H1 (cell line): ENCODE data around the gene GIN1. TPM values are rescaled to one million over a fixed set of nuclear protein-coding genes. Genes with fewer than 3 reads are reported as not detected.

Experiments used
- CTCF ChIA-PET: fragments of 300-600 bp; sonication (Branson Sonifier 250); formaldehyde crosslinking; loops from one replicate; lab custom pipeline; 2021; ENCODE audit not compliant: partially characterized antibody; lab: Charles Lee
- POLR2A ChIA-PET: fragments of 300-600 bp; sonication (Branson Sonifier 250); formaldehyde crosslinking; loops from one replicate; lab custom pipeline; 2021; ENCODE audit warnings: inconsistent platforms; ENCODE audit not compliant: partially characterized antibody; lab: Charles Lee
- DNase-seq, 2 experiments: peaks; one replicate each; pipeline versions ENCODE4 v3.0.0 to v3.0.0-alpha.2; 2010 to 2022; ENCODE audit warnings: low spot score in 2 of 2, low read depth in 1 of 2, mixed read lengths in 1 of 2
- FAIRE-seq: peaks from 2 replicates; lab custom pipeline; 2011; peaks lifted over from hg19 to GRCh38; lab: Jason Lieb, UNC
- H2AFZ ChIP-seq: 2 replicates; pipeline ENCODE4 v1.8.1; 2012; ENCODE audit warnings: low read length, inconsistent platforms
- H2AK5ac ChIP-seq: 2 replicates; pipeline ENCODE4 v1.6.1; 2013; ENCODE audit warnings: low read depth, low read length
- H2BK120ac ChIP-seq: replicated peaks from 2 replicates; pipeline ENCODE3; 2013; ENCODE audit warnings: low read depth, low read length, inconsistent platforms
- H2BK12ac ChIP-seq: 2 replicates; pipeline ENCODE4 v1.6.1; 2013; ENCODE audit warnings: low read depth, low read length
- H2BK15ac ChIP-seq: 2 replicates; pipeline ENCODE4 v1.6.1; 2013; ENCODE audit warnings: low read length
- H2BK20ac ChIP-seq: 2 replicates; pipeline ENCODE4 v1.6.1; 2013; ENCODE audit warnings: low read length
- H2BK5ac ChIP-seq: 2 replicates; pipeline ENCODE4 v1.6.1; 2013; ENCODE audit warnings: low read depth, low read length
- H3K14ac ChIP-seq: 2 replicates; pipeline ENCODE4 v1.6.1; 2013; ENCODE audit warnings: inconsistent platforms; ENCODE audit not compliant: insufficient read length
- H3K18ac ChIP-seq: 2 replicates; pipeline ENCODE4 v1.6.1; 2013; ENCODE audit warnings: low read length; ENCODE audit errors: extremely low read depth
- H3K23ac ChIP-seq: 2 replicates; pipeline ENCODE4 v1.6.1; 2013; ENCODE audit warnings: inconsistent platforms; ENCODE audit not compliant: insufficient read length
- H3K23me2 ChIP-seq: 2 replicates; pipeline ENCODE4 v1.6.1; 2013; ENCODE audit warnings: low read depth, low read length
- H3K27ac ChIP-seq: 2 replicates; pipeline ENCODE4 v1.6.1; 2011; ENCODE audit warnings: low read depth, low read length, inconsistent platforms
- H3K27me3 ChIP-seq, 4 experiments: replicated peaks in 1 of 4; 1 replicate in 1 of 4; 2 replicates in 3 of 4; pipeline versions ENCODE4 v1.6.1 to v1.8.1; 2011 to 2013; ENCODE audit warnings: low read length in 3 of 4, mild to moderate bottlenecking in 3 of 4, inconsistent platforms in 2 of 4, mixed read lengths in 2 of 4, moderate library complexity in 1 of 4; ENCODE audit not compliant: control insufficient read depth in 3 of 4, insufficient read depth in 3 of 4; ENCODE audit errors: extremely low read depth in 1 of 4
- H3K36me3 ChIP-seq, 4 experiments: 2 replicates each; pipeline versions ENCODE4 v1.6.1 to v1.8.1; 2011 to 2013; ENCODE audit warnings: mild to moderate bottlenecking in 4 of 4, low read length in 3 of 4, moderate library complexity in 2 of 4, control low read depth in 1 of 4, inconsistent platforms in 1 of 4; ENCODE audit not compliant: insufficient read depth in 4 of 4, control insufficient read depth in 2 of 4
- H3K4ac ChIP-seq: replicated peaks from 2 replicates; pipeline ENCODE3; 2013; ENCODE audit warnings: low read length, low read depth, mixed read lengths, inconsistent platforms; ENCODE audit not compliant: insufficient read length
- H3K4me1 ChIP-seq, 4 experiments: replicated peaks in 1 of 4; 1 replicate in 1 of 4; 2 replicates in 3 of 4; pipeline versions ENCODE4 v1.6.1 to v1.8.1; 2011 to 2013; ENCODE audit warnings: low read length in 3 of 4, inconsistent platforms in 2 of 4, mixed read lengths in 1 of 4; ENCODE audit not compliant: insufficient read depth in 4 of 4, control insufficient read depth in 3 of 4
- H3K4me2 ChIP-seq, 2 experiments: 2 replicates each; pipeline versions ENCODE4 v1.6.1 to v1.8.1; 2011 to 2013; ENCODE audit warnings: low read depth in 2 of 2, low read length in 2 of 2, control low read depth in 1 of 2, inconsistent platforms in 1 of 2, mild to moderate bottlenecking in 1 of 2; ENCODE audit not compliant: insufficient read depth in 1 of 2
- H3K4me3 ChIP-seq, 4 experiments: fragments of 200-600, 300-600 bp in 1 of 4; sonication (generic), shearing (Covaris generic), sonication (Bioruptor Twin) in 1 of 4; 2 replicates each; pipeline versions ENCODE4 v1.5.1 to v1.8.1; 2011 to 2016; ENCODE audit warnings: low read length in 4 of 4, low read depth in 3 of 4, control low read depth in 2 of 4, inconsistent platforms in 2 of 4, mild to moderate bottlenecking in 2 of 4, mixed read lengths in 1 of 4, moderate library complexity in 1 of 4; ENCODE audit not compliant: insufficient read depth in 2 of 4; ENCODE audit errors: extremely low read depth in 1 of 4
- H3K56ac ChIP-seq: replicated peaks from 2 replicates; pipeline ENCODE3; 2013; ENCODE audit warnings: low read depth, mild to moderate bottlenecking, mixed read lengths, low read length, inconsistent platforms; ENCODE audit not compliant: insufficient read length
- H3K79me1 ChIP-seq: 2 replicates; pipeline ENCODE4 v1.6.1; 2013; ENCODE audit warnings: low read depth, low read length, control low read depth
- H3K79me2 ChIP-seq, 2 experiments: 2 replicates each; pipeline versions ENCODE4 v1.6.1 to v1.8.1; 2012 to 2013; ENCODE audit warnings: low read length in 2 of 2, mild to moderate bottlenecking in 2 of 2, inconsistent platforms in 1 of 2; ENCODE audit not compliant: insufficient read depth in 2 of 2, control insufficient read depth in 1 of 2
- H3K9ac ChIP-seq, 4 experiments: replicated peaks in 1 of 4; 1 replicate in 1 of 4; 2 replicates in 3 of 4; pipeline versions ENCODE4 v1.6.1 to v1.8.1; 2011 to 2013; ENCODE audit warnings: low read depth in 3 of 4, low read length in 3 of 4, control low read depth in 2 of 4, mild to moderate bottlenecking in 2 of 4, moderate library complexity in 2 of 4, inconsistent platforms in 1 of 4; ENCODE audit errors: extremely low read depth in 1 of 4
- H3K9me3 ChIP-seq, 2 experiments: 2 replicates each; pipeline versions ENCODE4 v1.6.1 to v1.8.1; 2012 to 2013; ENCODE audit warnings: mild to moderate bottlenecking in 2 of 2, moderate library complexity in 2 of 2, control low read depth in 1 of 2, inconsistent platforms in 1 of 2, low read depth in 1 of 2, low read length in 1 of 2, mixed read lengths in 1 of 2; ENCODE audit not compliant: insufficient read depth in 2 of 2
- H4K20me1 ChIP-seq, 2 experiments: replicated peaks in 1 of 2; 2 replicates each; pipeline versions ENCODE3 to v1.8.1; 2011 to 2013; ENCODE audit warnings: inconsistent platforms in 2 of 2, low read length in 2 of 2, mild to moderate bottlenecking in 1 of 2; ENCODE audit not compliant: insufficient read depth in 2 of 2, control insufficient read depth in 1 of 2
- H4K5ac ChIP-seq: 2 replicates; pipeline ENCODE4 v1.6.1; 2013; ENCODE audit warnings: low read length, low read depth, mixed read lengths, inconsistent platforms; ENCODE audit not compliant: insufficient read length
- H4K8ac ChIP-seq: 2 replicates; pipeline ENCODE4 v1.8.0; 2013; ENCODE audit warnings: mild to moderate bottlenecking, moderate library complexity, low read length, inconsistent platforms; ENCODE audit not compliant: insufficient read depth; ENCODE audit errors: extremely low read depth
- H4K91ac ChIP-seq: replicated peaks from 2 replicates; pipeline ENCODE3; 2013; ENCODE audit warnings: low read length, mixed read lengths, inconsistent platforms; ENCODE audit not compliant: insufficient read length
- HDAC2 ChIP-seq, 2 experiments: fragments of 300-600 bp in 1 of 2; sonication (generic) in 1 of 2; IDR thresholded peaks; 2 replicates each; pipeline ENCODE4 v1.6.1; 2011 to 2012; ENCODE audit warnings: low read depth in 2 of 2, low read length in 2 of 2, mild to moderate bottlenecking in 2 of 2, moderate library complexity in 2 of 2, borderline replicate concordance in 1 of 2, inconsistent platforms in 1 of 2
- SAP30 ChIP-seq: fragments of 300-600 bp; sonication (generic); IDR thresholded peaks from 2 replicates; pipeline ENCODE4 v1.7.1; 2012; ENCODE audit warnings: low read length, moderate library complexity, mild to moderate bottlenecking, inconsistent platforms; ENCODE audit not compliant: insufficient read depth, insufficient replicate concordance
- SIN3A ChIP-seq, 2 experiments: IDR thresholded peaks in 1 of 2; conservative IDR thresholded peaks in 1 of 2; 2 replicates each; pipeline ENCODE4 v1.6.1; 2011 to 2012; ENCODE audit warnings: low read length in 2 of 2, improper control_type of control experiment in 1 of 2, low read depth in 1 of 2, mild to moderate bottlenecking in 1 of 2
- TCF12 ChIP-seq: IDR thresholded peaks from 2 replicates; pipeline ENCODE4 v1.6.1; 2011; ENCODE audit warnings: low read depth, mild to moderate bottlenecking, low read length
- polyA plus RNA-seq, 7 experiments: library from polyadenylated mRNA; depleted of rRNA in 3 of 7; stranded (reverse) in 5 of 7; unstranded in 2 of 7; fragments of >200 nt in 5 of 7; fragments of 200-250 nt in 2 of 7; gene quantifications; 1 replicate in 5 of 7; 2 replicates in 1 of 7; 4 replicates in 1 of 7; pipeline versions ENCODE4 v1.2.1 to v1.2.3, GENCODE V29; 2011 to 2013; ENCODE audit warnings: missing spikeins in 2 of 7, mixed read lengths in 2 of 7
- total RNA-seq: library from RNA; stranded (reverse); fragmentation: NEBNext Ultra II Directional; extraction: Animal tissue kit (Norgen Biotek cat#: 25700); gene quantifications from 2 replicates; pipeline ENCODE4 v1.2.1, GENCODE V29; 2021

GIN1 gene
- total and polyA plus RNA-seq, 2 of the 8 experiments (the other 6 are each of a cell fraction or from before 2014, with no cell fraction given): 1.9 to 7.1 TPM

DNA sequence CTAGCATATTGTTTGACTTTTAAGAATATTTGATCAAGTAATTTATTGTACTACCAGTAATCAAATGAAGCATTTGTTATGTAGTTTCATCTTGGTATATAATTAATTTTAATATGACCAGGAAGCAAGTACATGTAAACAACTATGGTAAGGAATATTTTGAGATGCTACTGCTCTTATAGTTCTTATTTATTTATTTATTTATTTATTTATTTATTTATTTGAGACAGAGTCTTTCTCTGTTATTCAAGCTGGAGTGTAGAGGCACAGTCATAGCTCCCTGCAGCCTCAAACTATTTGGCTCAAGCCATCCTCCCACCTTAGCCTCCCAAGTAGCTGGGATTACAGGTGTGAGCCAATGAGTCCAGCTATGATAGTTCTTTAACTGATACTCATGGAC lies 8.3 kb upstream of the GIN1 start:
- H2BK5ac ChIP-seq: no peak overlapping the region
- no peak overlapping the region for H3K18ac ChIP-seq
- H3K79me1 ChIP-seq: no peaks in the 10 kb centered on the region
- no peak overlapping the region for H2BK12ac ChIP-seq
- H3K56ac ChIP-seq: no peak overlapping the region
- no peak overlapping the region for H4K91ac ChIP-seq
- FAIRE-seq (no peak), DNase-seq (no peak)
- H2BK15ac ChIP-seq: no peak overlapping the region
- H3K23ac ChIP-seq: no peak overlapping the region
- H3K79me2 ChIP-seq: no peaks in the 10 kb centered on the region
- no peak overlapping the region for H3K9ac ChIP-seq
- no peak overlapping the region for H4K8ac ChIP-seq
- no peaks in the 10 kb centered on the region for H3K23me2 ChIP-seq
- H2AK5ac ChIP-seq: no peak overlapping the region
- no peak overlapping the region for H3K27ac ChIP-seq
- no peak overlapping the region for H2AFZ ChIP-seq
- H3K14ac ChIP-seq: no peak overlapping the region
- H4K20me1 ChIP-seq: no peaks in the 10 kb centered on the region
- no peak overlapping the region for H3K4me3 ChIP-seq
- H4K5ac ChIP-seq: no peak overlapping the region
- H3K4ac ChIP-seq: no peak overlapping the region
- H3K4me2 ChIP-seq: no peak overlapping the region
- no peak overlapping the region for H2BK120ac ChIP-seq
- POLR2A ChIA-PET: no interaction called here
- no peaks in the 10 kb centered on the region for H3K9me3 ChIP-seq
- TF ChIP-seq HDAC2 (IDR thresholded peaks at IDR 0.05; ENCODE audit: borderline replicate concordance in 1 of 2, low read depth in 2 of 2, low read length in 2 of 2): no peak
- TF ChIP-seq SAP30: no peak
- TF ChIP-seq TCF12: no peak
- no peak for TF ChIP-seq SIN3A (conservative IDR thresholded peaks at IDR 0.05 in 1 of 2, IDR thresholded peaks at IDR 0.05 in 1 of 2; ENCODE audit: low read depth in 1 of 2, low read length in 2 of 2)
- TF ChIP-seq, all 59 proteins: peak for 0
- Histone ChIP-seq H2BK20ac (no peak overlapping the region), H3K27me3 (no peaks in the 10 kb centered on the region), H3K4me1 (no peaks in the 10 kb centered on the region), H3K36me3 (peaks cover 0 to 3% (median 0%) of the 10 kb centered on the region in 4 experiments; a peak in 1 of 8 replicates)
- CTCF ChIA-PET: interaction anchor here (1.6 kb wide), 1 partner anchor 11 kb away, joined by 6 read pairs; no protein-coding TSS in a partner anchor
